Measurements from ENCODE around the gene LRBA. TPM values are rescaled to one million over a fixed set of nuclear protein-coding genes. Genes with fewer than 3 reads are reported as not detected.
A peak's percentile ranks its signal among the peaks of the same experiment; 100 is the strongest.
"Not testable (repeated sequence)": the region's sequence is repeated elsewhere in the genome, so short reads cannot be mapped to it uniquely, and the experiment has no call there.

The LRBA gene
- total and polyA plus RNA-seq, 2 donors, result 18.4 to 38.6 TPM

- 93% methylated on average over 10 of the region's 10 CpGs for WGBS
- DNase-seq (ENCODE audit: low read depth in 6 of 9, low spot score in 9 of 9); H3K36me3 ChIP-seq (ENCODE audit: control insufficient read depth in 2 of 2, insufficient read depth in 2 of 2, low read length in 1 of 2); H3K27ac ChIP-seq (ENCODE audit: low read depth in 1 of 2, low read length in 1 of 2); H3K4me3 ChIP-seq (ENCODE audit: low read length in 2 of 2); H3K9me3 ChIP-seq (ENCODE audit: control insufficient read depth in 2 of 2, insufficient read depth in 1 of 2, low read length in 1 of 2); H3K27me3 ChIP-seq (ENCODE audit: control insufficient read depth in 2 of 2, insufficient read depth in 1 of 2, low read length in 1 of 2); H3K4me1 ChIP-seq (ENCODE audit: control insufficient read depth in 2 of 2, insufficient read depth in 2 of 2, low read length in 2 of 2): not testable (repeated sequence)
Observed at GRCh38 chr4:151029006-151029405, 13.9 kb upstream of the LRBA start.

GRCh38 chr4:151025759-151026158 is 10.7 kb upstream of the LRBA start:
- no peaks in the 10 kb centered on the region for H3K4me1 ChIP-seq (ENCODE audit: control insufficient read depth in 2 of 2, insufficient read depth in 2 of 2, low read length in 2 of 2)
- no peaks in the 10 kb centered on the region for H3K36me3 ChIP-seq (ENCODE audit: control insufficient read depth in 2 of 2, insufficient read depth in 2 of 2, low read length in 1 of 2)
- no peaks in the 10 kb centered on the region for H3K27me3 ChIP-seq (ENCODE audit: control insufficient read depth in 2 of 2, insufficient read depth in 1 of 2, low read length in 1 of 2)
- no peak overlapping the region for H3K27ac ChIP-seq (ENCODE audit: low read depth in 1 of 2, low read length in 1 of 2)
- H3K9me3 ChIP-seq (ENCODE audit: control insufficient read depth in 2 of 2, insufficient read depth in 1 of 2, low read length in 1 of 2), result no peaks in the 10 kb centered on the region
- H3K4me3 ChIP-seq (ENCODE audit: low read length in 2 of 2), result no peak overlapping the region
- DNase-seq (ENCODE audit: low read depth in 6 of 9, low spot score in 9 of 9), result no peak
- WGBS, result 92% methylated on average over 3 of the region's 3 CpGs

GRCh38 chr4:151022586-151022985 is 7.5 kb upstream of the LRBA start:
- Histone ChIP-seq H3K36me3 (ENCODE audit: control insufficient read depth in 2 of 2, insufficient read depth in 2 of 2, low read length in 1 of 2) (no peaks in the 10 kb centered on the region), H3K27ac (ENCODE audit: low read depth in 1 of 2, low read length in 1 of 2) (no peak overlapping the region), H3K4me1 (ENCODE audit: control insufficient read depth in 2 of 2, insufficient read depth in 2 of 2, low read length in 2 of 2) (no peaks in the 10 kb centered on the region), H3K27me3 (ENCODE audit: control insufficient read depth in 2 of 2, insufficient read depth in 1 of 2, low read length in 1 of 2) (no peaks in the 10 kb centered on the region), H3K9me3 (ENCODE audit: control insufficient read depth in 2 of 2, insufficient read depth in 1 of 2, low read length in 1 of 2) (no peaks in the 10 kb centered on the region), H3K4me3 (ENCODE audit: low read length in 2 of 2) (no peak overlapping the region)
- DNase-seq (ENCODE audit: low read depth in 6 of 9, low spot score in 9 of 9), result no peak
- 96% methylated on average over 2 of the region's 2 CpGs for WGBS

- Histone ChIP-seq H3K9me3 (ENCODE audit: control insufficient read depth in 2 of 2, insufficient read depth in 1 of 2, low read length in 1 of 2) (no peaks in the 10 kb centered on the region), H3K36me3 (ENCODE audit: control insufficient read depth in 2 of 2, insufficient read depth in 2 of 2, low read length in 1 of 2) (no peaks in the 10 kb centered on the region), H3K4me3 (ENCODE audit: low read length in 2 of 2) (no peak overlapping the region), H3K27ac (ENCODE audit: low read depth in 1 of 2, low read length in 1 of 2) (no peak overlapping the region), H3K27me3 (ENCODE audit: control insufficient read depth in 2 of 2, insufficient read depth in 1 of 2, low read length in 1 of 2) (no peaks in the 10 kb centered on the region), H3K4me1 (ENCODE audit: control insufficient read depth in 2 of 2, insufficient read depth in 2 of 2, low read length in 2 of 2) (no peaks in the 10 kb centered on the region)
- WGBS, result 95% methylated on average over 1 of the region's 1 CpG
- no peak for DNase-seq (ENCODE audit: low read depth in 6 of 9, low spot score in 9 of 9)
Observed at GRCh38 chr4:151021637-151022334, 6.7 kb upstream of the LRBA start.

GRCh38 chr4:151015459-151016347 is 619 bp upstream of the LRBA start:
- Histone ChIP-seq H3K27ac (ENCODE audit: low read depth in 1 of 2, low read length in 1 of 2) (peak overlapping the region; percentile 85 to 99), H3K4me1 (ENCODE audit: control insufficient read depth in 2 of 2, insufficient read depth in 2 of 2, low read length in 2 of 2) (peaks cover 6 to 9% of the 10 kb centered on the region in 2 donors), H3K27me3 (ENCODE audit: control insufficient read depth in 2 of 2, insufficient read depth in 1 of 2, low read length in 1 of 2) (no peaks in the 10 kb centered on the region), H3K9me3 (ENCODE audit: control insufficient read depth in 2 of 2, insufficient read depth in 1 of 2, low read length in 1 of 2) (no peaks in the 10 kb centered on the region), H3K36me3 (ENCODE audit: control insufficient read depth in 2 of 2, insufficient read depth in 2 of 2, low read length in 1 of 2) (no peaks in the 10 kb centered on the region), H3K4me3 (ENCODE audit: low read length in 2 of 2) (peak overlapping the region; percentile 64 to 86)
- peak; percentile 45 to 91 (median 80) for DNase-seq (ENCODE audit: low read depth in 6 of 9, low spot score in 9 of 9)
- WGBS, result under 1% methylated on average over 87 of the region's 87 CpGs

- Histone ChIP-seq H3K9me3 (ENCODE audit: control insufficient read depth in 2 of 2, insufficient read depth in 1 of 2, low read length in 1 of 2) (no peaks in the 10 kb centered on the region), H3K4me1 (ENCODE audit: control insufficient read depth in 2 of 2, insufficient read depth in 2 of 2, low read length in 2 of 2) (peaks cover 6 to 9% of the 10 kb centered on the region in 2 donors), H3K27me3 (ENCODE audit: control insufficient read depth in 2 of 2, insufficient read depth in 1 of 2, low read length in 1 of 2) (no peaks in the 10 kb centered on the region), H3K4me3 (ENCODE audit: low read length in 2 of 2) (peak overlapping the region; percentile 64 to 86), H3K27ac (ENCODE audit: low read depth in 1 of 2, low read length in 1 of 2) (peak overlapping the region in 1 of 2 donors; percentile 99), H3K36me3 (ENCODE audit: control insufficient read depth in 2 of 2, insufficient read depth in 2 of 2, low read length in 1 of 2) (no peaks in the 10 kb centered on the region)
- no peak for DNase-seq (ENCODE audit: low read depth in 6 of 9, low spot score in 9 of 9)
- WGBS, result 7% methylated on average over 4 of the region's 4 CpGs
Observed at GRCh38 chr4:151013944-151014343, 1.1 kb downstream of the LRBA start.

GRCh38 chr4:151013491-151013890 is 1.6 kb downstream of the LRBA start:
- Histone ChIP-seq H3K9me3 (ENCODE audit: control insufficient read depth in 2 of 2, insufficient read depth in 1 of 2, low read length in 1 of 2) (no peaks in the 10 kb centered on the region), H3K27ac (ENCODE audit: low read depth in 1 of 2, low read length in 1 of 2) (no peak overlapping the region), H3K4me3 (ENCODE audit: low read length in 2 of 2) (peak overlapping the region; percentile 34 to 86), H3K27me3 (ENCODE audit: control insufficient read depth in 2 of 2, insufficient read depth in 1 of 2, low read length in 1 of 2) (no peaks in the 10 kb centered on the region), H3K36me3 (ENCODE audit: control insufficient read depth in 2 of 2, insufficient read depth in 2 of 2, low read length in 1 of 2) (no peaks in the 10 kb centered on the region), H3K4me1 (ENCODE audit: control insufficient read depth in 2 of 2, insufficient read depth in 2 of 2, low read length in 2 of 2) (peaks cover 6 to 9% of the 10 kb centered on the region in 2 donors)
- DNase-seq (ENCODE audit: low read depth in 6 of 9, low spot score in 9 of 9), result no peak
- WGBS, result 3% methylated on average over 1 of the region's 1 CpG

- Histone ChIP-seq H3K27me3 (ENCODE audit: control insufficient read depth in 2 of 2, insufficient read depth in 1 of 2, low read length in 1 of 2) (no peaks in the 10 kb centered on the region), H3K9me3 (ENCODE audit: control insufficient read depth in 2 of 2, insufficient read depth in 1 of 2, low read length in 1 of 2) (no peaks in the 10 kb centered on the region), H3K4me3 (ENCODE audit: low read length in 2 of 2) (peak overlapping the region; percentile 34 to 86), H3K36me3 (ENCODE audit: control insufficient read depth in 2 of 2, insufficient read depth in 2 of 2, low read length in 1 of 2) (no peaks in the 10 kb centered on the region), H3K27ac (ENCODE audit: low read depth in 1 of 2, low read length in 1 of 2) (no peak overlapping the region), H3K4me1 (ENCODE audit: control insufficient read depth in 2 of 2, insufficient read depth in 2 of 2, low read length in 2 of 2) (peaks cover 6 to 9% of the 10 kb centered on the region in 2 donors)
- no peak for DNase-seq (ENCODE audit: low read depth in 6 of 9, low spot score in 9 of 9)
- 26% methylated on average over 8 of the region's 8 CpGs for WGBS
Observed at GRCh38 chr4:151012820-151013219, 2.3 kb downstream of the LRBA start.

GRCh38 chr4:151012376-151012775 is 2.7 kb downstream of the LRBA start:
- H3K9me3 ChIP-seq (ENCODE audit: control insufficient read depth in 2 of 2, insufficient read depth in 1 of 2, low read length in 1 of 2), result peaks cover 0 to 3% of the 10 kb centered on the region in 2 donors
- no peak overlapping the region for H3K27ac ChIP-seq (ENCODE audit: low read depth in 1 of 2, low read length in 1 of 2)
- H3K4me1 ChIP-seq (ENCODE audit: control insufficient read depth in 2 of 2, insufficient read depth in 2 of 2, low read length in 2 of 2), result peaks cover 6 to 9% of the 10 kb centered on the region in 2 donors
- H3K36me3 ChIP-seq (ENCODE audit: control insufficient read depth in 2 of 2, insufficient read depth in 2 of 2, low read length in 1 of 2), result no peaks in the 10 kb centered on the region
- peak overlapping the region in 1 of 2 donors; percentile 86 for H3K4me3 ChIP-seq (ENCODE audit: low read length in 2 of 2)
- no peaks in the 10 kb centered on the region for H3K27me3 ChIP-seq (ENCODE audit: control insufficient read depth in 2 of 2, insufficient read depth in 1 of 2, low read length in 1 of 2)
- DNase-seq (ENCODE audit: low read depth in 6 of 9, low spot score in 9 of 9), result no peak
- 75% methylated on average over 2 of the region's 2 CpGs for WGBS
